Measurements from ENCODE around the gene SP6. TPM values are rescaled to one million over a fixed set of nuclear protein-coding genes. Genes with fewer than 3 reads are reported as not detected.

Gene SP6
- total RNA-seq, result 3.9 TPM

- peak within 1 kb of the TSS; percentile 35 to 41 for H3K4me3 ChIP-seq
- H3K36me3 ChIP-seq, result no peaks in the 10 kb centered on the region
- intact Hi-C loops (cut with DNase I), result no loop called here
- no peaks in the 10 kb centered on the region for H3K27me3 ChIP-seq
- DNase-seq (ENCODE audit: extremely low spot score in 2 of 2), result no peak
- H3K9me3 ChIP-seq, result no peaks in the 10 kb centered on the region
- peaks cover 26% of the 10 kb centered on the region for H3K4me1 ChIP-seq
- TF ChIP-seq POLR2A (IDR thresholded peaks at IDR 0.05) (no peak), POLR2AphosphoS5 (IDR thresholded peaks at IDR 0.05; ENCODE audit: insufficient read depth in 1 of 2, low read depth in 1 of 2) (peak in 1 of 2 donors; percentile 37), CTCF (IDR thresholded peaks at IDR 0.05) (no peak)
- peak within 1 kb of the TSS; percentile 38 for H3K27ac ChIP-seq
These were observed at the start of gene SP6 for GRCh38 chr17:47850692-47851573. TSS of gene SP6 (minus strand) at chr17:47851163. CDS start at chr17:47848429, 2,734 bp downstream.

GRCh38 chr17:47899643-47900042 is 48.7 kb upstream of the SP6 start:
- TF ChIP-seq CTCF (IDR thresholded peaks at IDR 0.05) (no peak), POLR2AphosphoS5 (IDR thresholded peaks at IDR 0.05; ENCODE audit: insufficient read depth in 1 of 2, low read depth in 1 of 2) (no peak), POLR2A (IDR thresholded peaks at IDR 0.05) (no peak)
- intact Hi-C loops (cut with DNase I), result loop anchor here (10.0 kb wide), 1 partner anchor 45 kb away; the partner anchor contains the start of gene PNPO
- H3K27me3 ChIP-seq, result no peaks in the 10 kb centered on the region
- H3K27ac ChIP-seq, result peak overlapping the region; percentile 24
- peaks cover 0 to 3% of the 10 kb centered on the region in 2 donors for H3K36me3 ChIP-seq
- peaks cover 31% of the 10 kb centered on the region for H3K4me1 ChIP-seq
- no peak overlapping the region for H3K4me3 ChIP-seq
- DNase-seq (ENCODE audit: extremely low spot score in 2 of 2), result no peak
- H3K9me3 ChIP-seq, result no peaks in the 10 kb centered on the region

- intact Hi-C loops (cut with DNase I), result loop anchor here (10.0 kb wide), 1 partner anchor 47 kb away; the partner anchor contains the start of gene PNPO
- DNase-seq (ENCODE audit: extremely low spot score in 2 of 2), result no peak
- H3K27ac ChIP-seq, result no peak overlapping the region
- H3K4me1 ChIP-seq, result peaks cover 31% of the 10 kb centered on the region
- TF ChIP-seq CTCF (IDR thresholded peaks at IDR 0.05), result no peak
- TF ChIP-seq POLR2AphosphoS5 (IDR thresholded peaks at IDR 0.05; ENCODE audit: insufficient read depth in 1 of 2, low read depth in 1 of 2), result no peak
- H3K9me3 ChIP-seq, result no peaks in the 10 kb centered on the region
- no peaks in the 10 kb centered on the region for H3K27me3 ChIP-seq
- peaks cover 0 to 3% of the 10 kb centered on the region in 2 donors for H3K36me3 ChIP-seq
- H3K4me3 ChIP-seq, result no peak overlapping the region
These were observed 47.3 kb upstream of the SP6 start for GRCh38 chr17:47898241-47898640.

GRCh38 chr17:47897561-47897960 is 46.6 kb upstream of the SP6 start:
- intact Hi-C loops (cut with DNase I), result loop anchor here (10.0 kb wide), 1 partner anchor 47 kb away; the partner anchor contains the start of gene PNPO
- H3K4me3 ChIP-seq, result peak overlapping the region in 1 of 2 donors; percentile 81
- H3K4me1 ChIP-seq, result peaks cover 31% of the 10 kb centered on the region

More at GRCh38 chr17:47897561-47897960, 46.6 kb upstream of the SP6 start:
- Histone ChIP-seq H3K27me3 (no peaks in the 10 kb centered on the region), H3K36me3 (peaks cover 0 to 3% of the 10 kb centered on the region in 2 donors), H3K27ac (no peak overlapping the region), H3K9me3 (no peaks in the 10 kb centered on the region)
- DNase-seq (ENCODE audit: extremely low spot score in 2 of 2), result no peak
- no peak for TF ChIP-seq CTCF (IDR thresholded peaks at IDR 0.05)
- TF ChIP-seq POLR2A (IDR thresholded peaks at IDR 0.05), result no peak
- no peak for TF ChIP-seq POLR2AphosphoS5 (IDR thresholded peaks at IDR 0.05; ENCODE audit: insufficient read depth in 1 of 2, low read depth in 1 of 2)
